HG02943 (cell line): Measurements from ENCODE around the gene CEP19.
"Not testable (repeated sequence)": the region's sequence is repeated elsewhere in the genome, so short reads cannot be mapped to it uniquely, and the experiment has no call there.

Experiments
- ATAC-seq: cut with Tn5 transposase; IDR thresholded peaks from one replicate; pipeline ENCODE4 v1.9.1; 2021; ENCODE audit warnings: mild to moderate bottlenecking, low read depth, moderate library complexity; ENCODE audit not compliant: unreplicated experiment

Gene CEP19, protein sequence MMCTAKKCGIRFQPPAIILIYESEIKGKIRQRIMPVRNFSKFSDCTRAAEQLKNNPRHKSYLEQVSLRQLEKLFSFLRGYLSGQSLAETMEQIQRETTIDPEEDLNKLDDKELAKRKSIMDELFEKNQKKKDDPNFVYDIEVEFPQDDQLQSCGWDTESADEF

DNA sequence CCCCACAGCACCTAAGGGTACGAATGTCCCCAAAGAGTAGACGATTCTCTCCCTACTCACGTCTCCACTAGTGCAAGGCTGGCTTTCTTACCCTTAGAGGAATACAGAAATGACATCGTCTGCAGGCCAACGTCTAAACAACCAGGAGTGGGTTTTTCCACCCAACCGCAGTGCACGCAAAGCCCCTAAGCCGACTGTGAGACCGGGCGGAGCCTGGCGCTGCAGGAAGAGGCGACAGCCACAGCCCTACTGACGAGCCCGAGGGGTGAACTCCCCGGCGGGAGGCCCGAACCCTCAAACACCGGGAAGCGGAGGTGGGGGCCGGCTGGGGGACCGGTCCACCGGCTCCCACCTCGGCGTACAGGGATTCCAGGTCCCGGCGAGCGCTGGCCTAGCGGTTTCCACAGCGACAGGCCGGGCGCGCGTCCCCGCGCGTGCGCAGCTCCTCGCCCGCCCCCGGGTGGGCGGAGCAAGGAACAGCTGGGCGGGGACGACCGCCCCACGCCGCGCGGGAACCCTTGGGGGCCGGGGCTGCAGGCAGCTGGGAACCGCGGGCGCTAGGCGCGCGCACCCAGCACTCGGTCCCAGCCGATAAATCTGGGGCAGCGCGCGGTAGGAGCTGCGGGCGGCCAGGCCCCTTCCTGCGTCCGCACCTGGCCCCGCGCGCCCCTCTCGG, at the start of gene CEP19, which contains the start of gene PIGX:
TSS of gene CEP19 (minus strand) at position 413 of the 676 bp plus-strand sequence. CDS start 3,593 bp downstream, outside the sequence.
TSS of gene PIGX (plus strand) at position 540 of the 676 bp plus-strand sequence.
- peak; percentile 57 for ATAC-seq

DNA sequence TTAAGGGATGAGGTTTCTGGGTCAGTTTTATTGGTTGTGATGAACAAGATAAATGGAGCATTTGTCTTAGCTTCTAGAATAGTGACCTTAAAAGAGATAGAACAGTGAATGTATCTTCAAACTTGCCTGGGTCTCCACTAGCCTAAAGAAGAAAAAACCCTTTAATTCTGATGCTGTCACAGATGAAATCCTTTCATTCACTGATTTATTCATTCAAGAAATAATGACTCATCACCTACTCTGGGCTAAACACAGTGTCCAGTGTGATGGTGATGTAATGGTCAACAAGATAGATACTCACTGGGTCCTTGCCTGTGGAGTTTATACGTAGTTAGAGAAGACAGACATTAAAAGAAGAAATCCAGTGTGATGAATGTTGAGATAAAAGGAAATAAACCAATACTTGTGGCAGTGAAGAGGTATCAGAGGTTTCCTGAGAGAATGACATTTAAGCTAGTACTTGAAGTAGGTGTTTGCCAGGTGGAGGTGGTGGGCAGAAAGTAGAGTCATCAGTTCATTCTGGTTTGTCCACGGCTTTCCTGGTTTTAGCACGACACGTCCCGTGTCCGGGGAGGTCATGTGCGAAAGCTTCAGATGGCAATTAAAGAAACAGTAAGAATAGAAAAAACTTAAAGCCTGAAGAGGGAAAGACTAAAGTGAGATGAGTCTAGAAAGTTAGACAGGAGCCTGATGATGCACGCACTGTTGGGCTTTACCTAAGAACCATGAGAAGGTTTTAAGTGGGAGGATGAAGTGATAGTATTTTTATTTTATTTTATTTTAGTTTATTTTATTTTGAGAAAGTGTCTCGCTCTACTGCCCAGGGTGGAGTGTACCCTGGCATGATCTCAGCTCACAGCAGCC, 46.1 kb upstream of the CEP19 start:
- no peak for ATAC-seq

DNA sequence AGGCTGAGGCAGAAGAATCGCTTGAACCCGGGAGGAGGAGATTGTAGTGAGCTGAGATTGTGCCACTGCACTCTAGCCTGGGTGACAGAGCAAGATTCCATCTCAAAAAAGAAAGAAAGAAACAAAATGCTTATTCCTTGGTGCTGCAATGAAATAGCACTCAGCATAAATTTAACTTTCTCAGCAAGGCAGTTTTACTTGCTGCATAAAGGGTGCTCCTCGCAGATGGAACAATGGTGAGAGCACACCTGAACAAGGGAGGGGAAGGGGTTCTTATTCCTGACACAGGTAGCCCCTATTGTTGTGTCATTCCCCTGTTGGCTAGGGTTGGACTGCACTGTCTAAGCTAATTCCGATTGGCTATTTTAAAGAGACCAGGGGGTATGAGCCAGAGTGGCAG, 44.7 kb upstream of the CEP19 start:
- no peak for ATAC-seq

DNA sequence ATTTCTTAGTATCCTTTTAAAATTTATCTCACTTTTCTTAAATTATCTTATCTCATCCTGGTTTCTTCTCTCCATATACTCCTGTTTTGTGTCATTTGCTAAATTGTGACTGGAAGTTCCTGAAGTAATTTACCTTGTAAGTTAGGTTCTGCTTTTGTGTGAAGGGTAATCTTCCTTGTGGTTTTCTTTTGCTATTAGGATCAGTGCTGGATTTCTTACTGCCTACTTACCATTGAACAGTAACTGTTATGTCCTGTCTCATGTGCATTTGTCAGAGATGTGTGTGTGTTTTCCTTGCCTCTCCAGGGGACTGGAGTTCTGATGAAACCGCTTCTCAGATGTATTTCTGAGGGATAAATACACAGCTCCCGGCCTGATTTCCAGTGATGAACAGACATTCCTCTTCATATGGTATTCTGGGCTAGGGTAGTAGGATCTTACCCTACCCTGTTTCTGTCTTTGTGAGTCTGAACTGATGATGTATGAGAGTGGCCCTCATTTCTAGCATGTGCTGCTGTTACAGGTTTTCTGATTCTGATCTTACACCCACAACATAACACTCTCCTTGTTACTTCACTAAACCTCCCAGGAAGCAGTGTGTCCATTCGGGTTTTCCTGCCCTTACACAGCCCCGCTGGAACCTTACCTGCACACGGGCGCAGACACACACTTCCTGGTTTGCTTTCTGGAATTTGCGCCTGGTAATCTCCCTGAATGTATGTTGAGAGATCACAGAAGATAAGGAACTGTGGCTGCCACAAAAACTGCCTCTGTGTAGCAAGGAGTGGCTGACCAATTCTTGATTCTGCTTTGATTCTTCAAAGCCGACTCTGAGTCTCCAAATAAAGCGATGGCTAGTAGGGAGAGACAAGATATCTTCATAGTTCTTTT, 42.3 kb upstream of the CEP19 start:
- ATAC-seq: no peak

DNA sequence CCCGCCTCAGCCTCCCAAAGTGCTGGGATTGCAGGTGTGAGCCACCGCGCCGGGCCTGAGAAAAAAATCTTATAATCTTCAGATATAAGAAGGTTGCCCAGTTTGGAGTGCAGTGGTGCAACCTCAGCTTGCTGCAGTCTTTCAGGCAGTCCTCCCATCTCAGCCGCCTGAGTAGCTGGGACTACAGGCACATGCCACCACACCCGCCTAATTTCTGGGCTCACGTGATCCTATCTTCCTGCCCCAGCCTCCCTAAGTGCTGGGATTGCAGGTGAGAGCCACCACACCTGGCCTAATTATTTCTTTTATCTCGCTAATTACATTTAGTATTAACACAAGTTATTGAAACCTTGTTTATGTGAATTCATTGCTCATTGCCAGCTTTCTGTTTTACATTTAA, 41.2 kb upstream of the CEP19 start:
- no peak for ATAC-seq

DNA sequence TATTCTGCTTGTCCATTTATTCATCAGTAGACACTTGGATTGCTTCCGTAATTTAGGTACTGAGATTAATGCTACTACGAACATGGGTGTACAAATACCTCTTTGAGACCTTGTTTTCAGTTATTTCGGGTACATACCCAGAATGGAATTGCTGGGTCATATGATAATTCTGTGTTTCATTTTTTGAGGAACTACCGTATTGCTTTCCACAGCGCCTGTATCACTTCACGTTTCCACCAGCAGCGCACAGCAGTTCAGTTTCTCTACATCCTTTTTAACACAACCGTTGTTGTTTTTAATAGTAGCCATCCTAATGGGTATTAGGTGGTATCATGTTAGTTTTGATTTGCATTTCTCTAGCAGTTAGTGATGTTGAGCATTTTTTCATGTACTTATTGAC, 37.1 kb upstream of the CEP19 start:
- no peak for ATAC-seq

DNA sequence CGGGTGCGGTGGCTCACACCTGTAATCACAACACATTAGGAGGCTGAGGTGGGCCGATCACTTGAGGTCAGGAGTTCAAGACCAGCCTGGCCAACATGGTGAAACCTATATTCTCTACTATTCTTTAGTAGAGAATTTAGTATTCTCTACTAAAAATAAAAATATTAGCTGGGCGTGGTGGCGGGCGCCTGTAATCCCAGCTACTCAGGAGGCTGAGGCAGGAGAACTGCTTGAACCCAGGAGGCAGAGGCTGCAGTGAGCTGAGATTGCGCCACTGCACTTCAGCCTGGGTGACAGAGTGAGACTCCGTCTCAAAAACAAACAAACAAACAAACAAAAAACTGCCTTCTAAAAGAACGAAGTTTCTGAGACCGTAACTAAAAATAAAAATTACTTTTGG, 31.5 kb upstream of the CEP19 start:
- ATAC-seq: not testable (repeated sequence)

DNA sequence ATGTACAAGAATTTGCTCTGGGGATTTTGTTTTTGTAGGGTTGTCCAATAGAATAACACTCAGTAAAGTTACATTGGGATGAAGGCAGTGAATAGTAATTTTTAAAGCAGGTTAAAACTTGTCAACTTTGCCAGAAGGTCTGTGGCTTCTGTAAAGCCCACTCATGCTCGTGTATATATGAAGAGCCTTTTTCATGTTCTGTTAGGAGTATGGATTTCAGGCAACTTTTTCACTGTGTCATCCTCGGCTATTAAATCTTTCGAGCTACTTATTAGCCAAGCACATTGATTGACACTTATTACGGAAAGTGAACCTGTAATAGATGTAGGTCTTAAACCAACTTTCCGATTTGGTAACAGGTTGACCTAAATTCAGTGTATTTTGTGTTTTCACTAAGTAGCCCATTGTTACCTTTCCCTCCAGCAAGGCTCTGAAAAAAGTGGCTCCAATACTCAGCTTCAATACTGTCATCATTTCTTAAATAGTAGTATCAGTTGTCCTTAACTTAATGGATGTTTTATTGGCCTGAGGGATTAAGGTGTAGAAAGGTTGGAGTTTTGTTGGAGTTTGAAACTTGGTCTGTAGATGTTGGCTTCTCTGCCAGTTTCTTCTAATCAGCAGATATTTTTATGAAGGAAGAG, 29.3 kb upstream of the CEP19 start:
- no peak for ATAC-seq

DNA sequence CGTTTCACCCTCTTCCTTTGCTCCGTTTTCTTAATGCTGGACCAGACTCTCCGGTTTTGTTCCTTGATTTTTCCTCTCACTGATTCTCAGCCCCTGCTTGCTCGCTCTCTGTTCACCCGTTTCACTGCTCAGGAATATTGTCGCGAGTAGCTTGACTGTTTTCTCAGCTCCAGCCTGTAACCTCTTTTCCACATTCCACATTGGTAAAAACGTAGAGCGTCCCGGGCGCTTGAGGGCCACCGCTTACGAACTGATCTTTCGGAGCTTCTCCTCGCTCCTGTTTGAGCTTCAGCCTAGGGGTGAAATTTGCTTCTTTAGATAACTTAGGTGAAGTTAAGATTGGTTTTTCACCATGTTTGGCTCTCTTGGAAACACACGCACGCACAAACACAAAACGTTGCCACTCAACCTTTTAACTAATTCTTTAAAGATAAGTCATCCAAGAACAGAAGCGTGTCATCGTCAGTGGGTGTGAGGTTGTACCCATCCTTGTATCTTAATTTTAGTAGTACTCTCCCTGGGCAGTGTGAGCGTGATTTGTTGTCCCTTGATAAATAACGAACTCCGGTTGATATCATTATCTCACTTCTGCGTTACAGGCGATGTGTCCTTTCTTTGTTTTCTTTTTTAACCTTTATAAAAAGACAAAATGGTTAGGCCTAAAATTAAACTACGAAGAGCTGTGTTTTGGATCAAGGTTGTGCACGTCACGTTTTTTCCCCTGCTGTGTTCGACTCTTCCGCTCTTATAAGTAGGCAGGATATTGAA, 28.6 kb upstream of the CEP19 start:
- ATAC-seq: peak; percentile 1

DNA sequence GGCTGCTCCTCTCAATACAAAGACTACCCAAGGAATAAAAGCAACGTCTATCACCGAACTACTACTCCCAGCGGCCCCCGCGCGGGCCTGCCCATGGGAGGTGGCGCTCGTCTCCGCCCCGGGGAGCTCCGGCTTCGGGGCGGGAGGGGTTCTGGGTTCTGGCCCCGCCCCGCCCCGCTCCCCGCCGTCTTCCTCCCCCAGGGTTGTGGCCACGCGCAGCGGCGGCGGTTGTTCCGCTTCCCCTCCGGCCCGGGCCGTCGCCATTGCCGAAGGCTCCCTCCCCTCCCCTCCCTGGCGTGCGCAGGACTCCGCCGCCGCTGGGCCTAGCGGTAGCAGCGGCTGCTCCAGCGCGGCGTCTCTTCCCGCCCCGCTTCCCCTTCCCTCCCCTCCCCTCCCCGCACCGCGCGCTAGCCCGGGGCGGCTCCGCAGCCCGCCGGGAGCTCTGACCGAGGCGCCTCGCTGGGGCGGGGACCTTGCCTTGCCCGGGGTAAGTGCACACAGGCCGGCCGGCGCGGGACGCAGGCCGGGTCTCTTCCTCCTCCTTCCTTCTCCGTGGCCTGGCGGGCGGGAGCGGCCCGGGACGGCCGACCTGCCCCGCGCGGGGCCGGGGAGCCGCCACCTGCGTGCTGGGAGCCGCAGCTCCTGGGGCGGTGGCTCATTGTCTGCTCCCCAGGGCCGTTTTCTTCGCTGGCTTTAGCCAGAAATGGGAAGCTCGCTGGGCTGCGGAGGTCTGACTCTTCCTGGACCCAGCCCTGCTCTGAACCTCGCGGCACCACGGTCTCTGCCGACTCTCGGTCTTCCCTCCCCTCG, 27.8 kb upstream of the CEP19 start, which contains the start of gene PAK2:
TSS of gene PAK2 (plus strand) at position 187 of the 810 bp plus-strand sequence. CDS start 42,790 bp downstream, outside the sequence.
- ATAC-seq: peak; percentile 87

DNA sequence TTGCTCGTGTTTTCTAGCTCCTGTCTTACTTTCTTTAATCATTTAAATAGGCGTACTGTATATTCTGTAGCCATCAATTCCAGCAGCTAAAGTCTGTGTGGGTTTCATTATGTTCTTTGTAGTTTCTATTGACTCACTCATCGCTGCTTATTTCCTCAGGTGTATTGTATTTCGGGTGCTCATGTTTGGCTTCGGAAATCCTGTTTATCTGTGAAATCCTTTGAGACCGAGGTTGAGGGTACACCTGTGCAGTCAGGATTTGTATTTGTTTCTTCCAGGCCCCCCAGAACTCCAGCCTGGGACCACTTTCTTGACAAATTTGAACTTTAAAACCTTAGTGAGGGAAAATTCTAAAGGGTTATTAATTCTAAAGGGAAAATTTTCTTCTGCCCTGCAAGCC, 25.6 kb upstream of the CEP19 start:
- ATAC-seq: no peak

DNA sequence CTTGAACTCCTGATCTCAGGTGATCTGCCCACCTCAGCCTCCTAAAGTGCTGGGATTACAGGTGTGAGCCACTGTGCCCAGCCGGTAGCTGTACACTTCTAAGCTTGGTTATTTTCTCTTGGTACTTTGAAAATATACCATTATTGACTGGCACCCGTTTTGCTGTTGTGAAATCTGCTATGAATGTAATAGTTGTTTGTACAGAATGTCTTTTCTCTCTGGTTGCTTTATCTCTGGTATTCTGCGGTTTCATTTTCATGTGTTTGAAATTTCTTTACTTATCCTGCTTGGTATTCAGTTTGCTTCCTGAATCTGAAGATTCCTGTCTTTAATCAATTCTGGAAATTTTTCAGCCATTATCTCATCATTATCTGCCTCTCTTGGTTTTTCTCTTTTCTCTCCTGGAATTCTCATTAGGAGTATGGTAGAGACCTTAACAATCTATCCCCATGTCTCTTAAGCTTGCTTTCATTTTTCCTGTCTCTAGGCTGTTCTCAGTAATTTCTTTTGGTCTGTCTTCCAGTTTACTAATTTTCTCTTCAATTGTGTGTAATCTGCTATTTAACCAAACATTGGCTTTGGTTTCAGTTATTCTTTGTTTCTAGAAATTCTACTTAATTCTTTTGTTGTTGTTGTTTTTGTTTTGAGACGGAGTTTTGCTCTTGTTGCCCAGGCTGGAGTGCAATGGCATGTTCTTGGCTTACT, 24.8 kb upstream of the CEP19 start:
- ATAC-seq: no peak

DNA sequence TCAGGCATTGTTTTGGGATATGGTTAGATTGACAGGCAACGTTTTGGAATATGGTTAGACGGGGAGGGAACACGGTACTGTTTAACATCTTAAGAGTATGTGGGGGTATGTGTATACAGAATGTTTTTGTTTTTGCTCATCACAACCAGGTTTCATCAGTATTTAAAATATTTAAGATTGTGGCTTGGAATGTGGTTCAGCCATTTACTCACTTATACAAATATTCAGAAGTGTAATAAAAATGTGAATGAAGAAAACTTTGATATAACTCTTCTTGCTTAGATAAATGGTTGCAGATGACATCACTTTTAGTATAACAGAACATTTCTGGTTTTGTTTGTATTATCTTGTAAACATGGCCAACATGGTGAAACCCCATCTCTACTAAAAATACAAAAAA, 23.7 kb upstream of the CEP19 start:
- no peak for ATAC-seq

DNA sequence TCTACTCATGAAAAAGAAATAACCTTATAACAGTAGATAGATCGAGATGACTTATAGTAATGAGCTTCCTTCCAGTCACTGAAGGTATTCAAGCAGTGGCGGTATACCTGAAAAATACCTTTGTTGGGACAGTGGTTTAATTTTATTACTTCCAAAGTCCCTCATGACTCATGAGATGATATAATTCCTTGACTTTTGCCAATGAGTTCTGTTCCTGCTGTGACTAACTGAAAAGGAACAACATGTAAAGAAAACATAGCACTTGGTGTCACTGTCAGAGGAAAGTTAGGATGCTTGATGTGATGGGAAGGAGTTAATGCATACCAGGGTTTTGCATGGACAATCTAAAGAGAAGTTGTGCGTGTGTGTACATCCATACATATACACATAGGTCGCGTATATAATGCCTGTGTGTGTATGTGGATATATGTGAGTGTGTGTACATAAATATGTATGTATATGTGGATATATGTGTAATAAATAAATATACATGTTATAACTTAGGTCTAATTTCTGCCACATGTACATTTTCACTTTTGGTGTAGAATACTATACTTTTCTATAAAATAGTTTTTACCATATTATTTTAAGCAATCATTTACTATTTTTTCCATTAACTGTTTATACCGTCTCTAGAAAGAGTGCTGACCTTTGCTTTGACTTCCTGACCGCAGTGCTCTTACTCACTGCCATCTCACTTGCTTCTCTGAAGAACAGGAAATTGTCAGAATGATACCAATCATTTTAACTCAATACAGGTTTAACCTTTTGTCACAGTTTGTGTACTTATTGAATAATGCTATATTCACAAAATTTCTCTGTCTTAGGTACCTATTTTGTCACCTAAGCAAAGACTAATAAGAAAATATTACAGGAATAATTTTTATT, 15.0 kb upstream of the CEP19 start:
- no peak for ATAC-seq

DNA sequence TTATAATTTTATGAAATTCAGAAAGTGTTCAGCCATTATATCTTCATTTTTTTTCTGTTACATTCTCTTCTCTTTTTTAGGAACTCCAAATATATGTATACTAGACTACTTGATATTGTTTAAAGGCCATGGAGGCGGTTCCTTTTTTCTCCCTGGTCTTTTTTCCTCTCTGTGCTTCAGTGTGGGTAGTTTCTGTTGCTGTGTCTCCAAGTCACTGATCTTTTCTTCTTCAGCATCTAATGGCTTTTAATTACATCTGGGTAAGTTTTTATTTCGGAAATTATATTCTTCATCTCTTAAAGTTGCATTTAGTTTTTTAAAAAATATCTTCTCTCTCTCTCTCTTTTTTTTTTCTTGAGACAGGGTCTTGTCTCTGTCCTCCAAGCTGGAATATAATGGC, 9.0 kb upstream of the CEP19 start:
- no peak for ATAC-seq

DNA sequence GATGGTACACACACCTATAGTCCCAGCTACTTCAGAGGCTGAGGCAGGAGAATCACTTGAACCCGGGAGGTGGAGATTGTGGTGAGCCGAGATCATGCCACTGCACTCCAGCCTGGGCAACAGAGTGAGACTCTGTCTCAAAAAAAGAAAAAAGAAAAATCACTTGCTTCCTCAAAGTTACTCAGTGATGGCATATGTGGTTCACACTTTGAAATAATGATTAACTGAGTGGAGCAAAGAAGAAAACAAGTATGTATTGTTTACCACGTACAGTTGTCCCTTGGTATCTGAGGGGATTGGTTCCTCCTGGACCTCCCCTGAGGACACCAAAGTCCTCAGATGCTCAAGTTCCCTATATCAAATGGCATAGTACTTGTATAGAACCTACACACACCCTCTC, 5.1 kb upstream of the CEP19 start:
- not testable (repeated sequence) for ATAC-seq
